Heart right ventricle (tissue), 16 donors: ENCODE results near the gene PHC1. TPM values are rescaled to one million over a fixed set of nuclear protein-coding genes. Genes with fewer than 3 reads are reported as not detected.

Experiments used
- ATAC-seq, 8 donors: fragments of 200-7000 bp; cut with Tn5 transposase; one replicate each; pipeline ENCODE4 v1.9.1; 2020; ENCODE audit warnings: mild to moderate bottlenecking in 8 of 8, moderate library complexity in 8 of 8, moderate number of reproducible peaks in 1 of 8
- DNase-seq, 2 donors: peaks; one replicate each; pipeline ENCODE4 v3.0.0-alpha.2; 2020
- H3K27ac ChIP-seq, 10 donors: fragments of 200-600 bp; sonication (generic) in 2 of 10; one replicate each; pipeline versions ENCODE4 v1.5.0 to v1.8.0; 2020 to 2022; ENCODE audit warnings: mild to moderate bottlenecking in 3 of 10
- H3K27me3 ChIP-seq, 7 donors: fragments of 200-600 bp; one replicate each; pipeline ENCODE4 v1.8.0; 2021 to 2022; ENCODE audit warnings: mild to moderate bottlenecking in 2 of 7
- H3K36me3 ChIP-seq, 9 donors: fragments of 200-600 bp; sonication (generic) in 1 of 9; one replicate each; pipeline versions ENCODE4 v1.5.0 to v1.8.0; 2020 to 2022; ENCODE audit warnings: mild to moderate bottlenecking in 2 of 9
- H3K4me1 ChIP-seq, 9 donors: fragments of 200-600 bp; sonication (generic) in 1 of 9; one replicate each; pipeline versions ENCODE4 v1.5.0 to v1.8.0; 2020 to 2022; ENCODE audit warnings: mild to moderate bottlenecking in 4 of 9
- H3K4me3 ChIP-seq, 10 donors: fragments of 200-600 bp; sonication (generic) in 2 of 10; one replicate each; pipeline versions ENCODE4 v1.5.0 to v1.8.0; 2020 to 2022; ENCODE audit warnings: mild to moderate bottlenecking in 7 of 10, moderate library complexity in 2 of 10
- H3K9me3 ChIP-seq, 11 donors: fragments of 200-600 bp in 10 of 11; sonication (generic) in 2 of 11; one replicate each; pipeline versions ENCODE4 v1.5.0 to v1.8.0; 2013 to 2022; ENCODE audit warnings: mild to moderate bottlenecking in 2 of 11, control low read depth in 1 of 11, moderate library complexity in 1 of 11
- CTCF ChIP-seq, 9 donors: fragments of 200-600 bp; sonication (generic) in 2 of 9; IDR thresholded peaks; one replicate each; pipeline versions ENCODE4 v1.5.0 to v1.8.0; 2021 to 2022; ENCODE audit warnings: antibody characterized with exemption in 9 of 9, mild to moderate bottlenecking in 5 of 9, moderate library complexity in 1 of 9
- WGBS, 2 donors: extraction: QIAGEN DNeasy Blood & Tissue Kit; methylation state at CpG; one replicate each; pipeline ENCODE4 v1.1.7; 2013; ENCODE audit warnings: inconsistent platforms in 1 of 2; 5-methylcytosine and 5-hydroxymethylcytosine counted together
- intact Hi-C, 10 donors: fragments of 100-400 bp; cut with DNase I; formaldehyde crosslinking; loops; one replicate each; pipeline versions ENCODE4 v1.11.1 to v1.14.2; 2022
- polyA plus RNA-seq, 2 donors: library from polyadenylated mRNA; stranded (reverse); fragments of 200-250 nt; gene quantifications; one replicate each; pipeline ENCODE4 v1.2.3, GENCODE V29; 2013
- total RNA-seq, 10 donors: library from RNA; stranded (reverse); fragmentation: NEBNext Ultra II Directional in 3 of 10; extraction: Animal tissue kit (Norgen Biotek cat#: 25700) in 3 of 10; gene quantifications; one replicate each; pipeline versions ENCODE4 v1.2.1 to v1.2.4, GENCODE V29; 2021 to 2023
- donor health status: Arrhythmogenic right ventricular cardiomyopathy.
- donor health status: ischemic (EF 13 %, LVEDD 7.1; RV severe dilation, severe dysfunction).
- donor health status: healthy with polysubstance abuse.
- donor health status: DM: no; HTN: yes; CAD: no.
- donor health status: DM: no; HTN: no; CAD: no.
- donor health status: ischemic (EF 25% LVEDD 6.9; RV normal size, moderate dysfunction).
- donor health status: ischemic (EF 25% LVEDD 5.7; RV mildly dilated, moderate dysfunction).
- donor health status: healthy.
- donor health status: DM: yes; HTN: yes; CAD: no.
- donor health status: Ischemic cardiomyopathy.
- donor health status: ischemic (EF 35%, LVEDD 5.7; RV mildly dilated, moderate dysfunction).
- donor health status: nonischemic (EF 11% LVEDD 7.7; RV severe dilation, severe dysfunction).
- donor health status: DM: yes; HTN: yes; CAD: no.
- donor health status: PGD.
- donor health status: ischemic (EF 29% LVEDD 5.4; RV normal size, mild dysfunction).
- donor health status: nonischemic (EF 23%, LVEDD 6.1; RV moderate dilation, normal function).

The PHC1 gene
- total and polyA plus RNA-seq, 12 donors = 15.4 to 33.6 (median 23.7) TPM

- Histone ChIP-seq H3K4me3 (peak overlapping the region in 9 of 10 donors; percentile 54 to 89 (median 76)), H3K27me3 (no peaks in the 10 kb centered on the region), H3K9me3 (peaks cover 0 to 12% (median 0%) of the 10 kb centered on the region in 11 donors), H3K27ac (peak overlapping the region; percentile 86 to 98 (median 96)), H3K36me3 (peaks cover 0 to 16% (median 0%) of the 10 kb centered on the region in 9 donors), H3K4me1 (peaks cover 7 to 46% (median 27%) of the 10 kb centered on the region in 9 donors)
- TF ChIP-seq CTCF (IDR thresholded peaks at IDR 0.05) = peak in 1 of 9 donors; percentile 17
- no peak for DNase-seq
- 28% methylated on average over 9 of the region's 9 CpGs for WGBS, 2 donors
- no peak for ATAC-seq
- intact Hi-C loops = loop anchor here in 7 of 10 donors (1.0 to 5.0 kb wide), 4 partner anchors 40 to 88 kb away; no protein-coding TSS in a partner anchor
Observed at GRCh38 chr12:8950702-8951478, 36.6 kb downstream of the PHC1 start.

GRCh38 chr12:8951744-8952143, 37.4 kb downstream of the PHC1 start:
- ATAC-seq = no peak
- WGBS, 2 donors = 67 to 71% methylated on average over 1 of the region's 1 CpG
- TF ChIP-seq CTCF (IDR thresholded peaks at IDR 0.05) = no peak
- no peak for DNase-seq
- no peaks in the 10 kb centered on the region for H3K27me3 ChIP-seq
- intact Hi-C loops = loop anchor here in 7 of 10 donors (2.0 to 5.0 kb wide), 3 partner anchors 39 to 87 kb away; no protein-coding TSS in a partner anchor
- peaks cover 0 to 16% (median 0%) of the 10 kb centered on the region in 11 donors for H3K9me3 ChIP-seq
- peaks cover 7 to 38% (median 27%) of the 10 kb centered on the region in 9 donors for H3K4me1 ChIP-seq
- H3K4me3 ChIP-seq = peak overlapping the region in 1 of 10 donors; percentile 74
- peak overlapping the region in 3 of 10 donors; percentile 1 to 98 (median 94) for H3K27ac ChIP-seq
- H3K36me3 ChIP-seq = peaks cover 0 to 10% (median 0%) of the 10 kb centered on the region in 9 donors

GRCh38 chr12:8953773-8954402, 39.6 kb downstream of the PHC1 start:
- ATAC-seq = no peak
- intact Hi-C loops = loop anchor here in 4 of 10 donors (2.0 to 5.0 kb wide), 2 partner anchors 83 to 85 kb away; no protein-coding TSS in a partner anchor
- peaks cover 2 to 17% (median 9%) of the 10 kb centered on the region in 9 donors for H3K4me1 ChIP-seq
- H3K9me3 ChIP-seq = peaks cover 0 to 16% (median 0%) of the 10 kb centered on the region in 11 donors
- peaks cover 0 to 10% (median 0%) of the 10 kb centered on the region in 9 donors for H3K36me3 ChIP-seq
- 84 to 85% methylated on average over 8 of the region's 8 CpGs for WGBS, 2 donors
- peak overlapping the region in 1 of 10 donors; percentile 64 for H3K27ac ChIP-seq
- no peak overlapping the region for H3K4me3 ChIP-seq
- peak in 1 of 2 donors; percentile 15 for DNase-seq
- H3K27me3 ChIP-seq = no peaks in the 10 kb centered on the region
- no peak for TF ChIP-seq CTCF (IDR thresholded peaks at IDR 0.05)

GRCh38 chr12:8956073-8956472, 41.8 kb downstream of the PHC1 start:
- peaks cover 0 to 16% (median 0%) of the 10 kb centered on the region in 11 donors for H3K9me3 ChIP-seq
- intact Hi-C loops = loop anchor here in 2 of 10 donors (5.0 kb wide), 2 partner anchors 76 to 86 kb away; no protein-coding TSS in a partner anchor
- ATAC-seq (no peak), DNase-seq (no peak)
- WGBS, 2 donors = 94 to 96% methylated on average over 15 of the region's 15 CpGs
- peaks cover 0 to 10% (median 0%) of the 10 kb centered on the region in 9 donors for H3K36me3 ChIP-seq
- no peak for TF ChIP-seq CTCF (IDR thresholded peaks at IDR 0.05)
- H3K4me1 ChIP-seq = peaks cover 0 to 14% (median 6%) of the 10 kb centered on the region in 9 donors
- H3K27ac ChIP-seq = no peak overlapping the region
- H3K27me3 ChIP-seq = no peaks in the 10 kb centered on the region
- H3K4me3 ChIP-seq = no peak overlapping the region
